ENCODE results near the gene PPM1M.
"Not testable (repeated sequence)": the region's sequence is repeated elsewhere in the genome, so short reads cannot be mapped to it uniquely, and the experiment has no call there.

Gene PPM1M

DNA sequence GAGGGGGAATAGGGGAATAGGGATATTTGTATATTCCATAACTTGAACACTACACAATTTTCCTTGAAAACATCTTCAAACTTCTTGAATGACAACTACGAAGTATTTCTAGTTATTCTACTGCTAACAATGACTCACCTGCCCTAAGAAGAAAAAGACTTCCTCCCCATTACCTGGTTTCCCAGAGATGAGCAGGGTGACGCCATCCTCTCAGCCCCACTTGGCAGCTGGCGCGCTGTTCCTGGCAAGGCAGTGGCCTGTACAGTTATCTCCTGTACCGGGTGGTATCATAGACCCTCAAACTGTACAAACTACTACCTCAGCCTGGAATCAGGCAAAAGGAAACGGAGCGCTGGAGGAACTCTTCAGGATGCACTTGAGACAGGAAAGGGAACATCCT is 22.5 kb downstream of the PPM1M start:
- Histone ChIP-seq H3K9ac (ENCODE audit: low read length) (no peak overlapping the region), H3K9me3 (ENCODE audit: control insufficient read depth, insufficient read depth, low read depth, low read length) (no peaks in the 10 kb centered on the region), H3K27me3 (ENCODE audit: control insufficient read depth, insufficient read depth, low read length) (no peaks in the 10 kb centered on the region), H3K36me3 (ENCODE audit: control insufficient read depth, insufficient read depth, low read length) (peaks cover 88% of the 10 kb centered on the region), H3K4me1 (ENCODE audit: control insufficient read depth, insufficient read depth, low read length) (no peaks in the 10 kb centered on the region), H3K27ac (ENCODE audit: low read depth, low read length) (no peak overlapping the region), H3K4me3 (ENCODE audit: low read depth, low read length) (no peak overlapping the region)

DNA sequence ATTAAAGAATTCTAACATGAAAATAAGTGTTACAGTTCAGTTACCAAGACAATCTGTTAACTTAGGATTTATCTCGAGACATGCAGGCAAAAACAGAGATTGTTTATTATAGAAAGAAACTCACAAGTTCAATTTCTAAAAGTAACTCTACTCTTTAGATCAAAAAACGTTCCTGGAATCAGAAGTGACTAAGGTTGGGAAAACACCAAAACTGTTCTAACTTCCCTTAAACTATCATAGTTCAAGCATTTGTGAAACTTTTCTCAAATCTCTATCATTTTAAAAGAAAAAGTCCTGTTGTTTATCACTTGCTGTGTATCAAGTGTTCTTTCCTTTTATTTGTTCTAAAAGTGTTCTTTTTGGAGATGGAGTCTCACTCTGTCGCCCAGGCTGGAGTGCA is 24.2 kb downstream of the PPM1M start:
- Histone ChIP-seq H3K4me3 (ENCODE audit: low read depth, low read length) (no peak overlapping the region), H3K27me3 (ENCODE audit: control insufficient read depth, insufficient read depth, low read length) (no peaks in the 10 kb centered on the region), H3K9ac (ENCODE audit: low read length) (no peak overlapping the region), H3K9me3 (ENCODE audit: control insufficient read depth, insufficient read depth, low read depth, low read length) (no peaks in the 10 kb centered on the region), H3K27ac (ENCODE audit: low read depth, low read length) (no peak overlapping the region), H3K36me3 (ENCODE audit: control insufficient read depth, insufficient read depth, low read length) (peaks cover 86% of the 10 kb centered on the region), H3K4me1 (ENCODE audit: control insufficient read depth, insufficient read depth, low read length) (no peaks in the 10 kb centered on the region)

DNA sequence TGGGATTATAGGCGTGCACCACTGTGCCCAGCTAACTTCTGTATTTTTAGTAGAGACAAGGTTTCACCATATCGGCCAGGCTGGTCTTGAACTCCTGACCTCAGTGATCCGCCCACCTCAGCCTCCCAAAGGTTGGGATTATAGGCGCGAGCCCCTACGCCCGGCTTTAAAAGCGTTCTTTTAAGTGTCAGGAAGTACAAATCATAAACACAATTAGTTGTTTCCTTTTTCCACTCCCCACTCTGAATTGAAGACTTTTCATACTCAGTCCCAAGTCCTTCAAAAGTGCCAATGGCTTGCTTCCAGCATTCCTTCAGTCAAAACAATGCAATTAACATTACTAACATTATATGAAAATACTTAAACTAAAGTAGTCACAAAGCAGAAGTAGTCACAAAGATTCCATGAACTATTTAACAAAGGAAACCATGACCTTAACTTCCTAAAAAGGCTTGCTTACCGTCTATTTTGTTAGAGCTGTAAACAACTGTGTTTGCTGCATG is 24.7 kb downstream of the PPM1M start:
- no peak overlapping the region for H3K4me3 ChIP-seq (ENCODE audit: low read depth, low read length)
- H3K27me3 ChIP-seq (ENCODE audit: control insufficient read depth, insufficient read depth, low read length) = no peaks in the 10 kb centered on the region
- no peaks in the 10 kb centered on the region for H3K9me3 ChIP-seq (ENCODE audit: control insufficient read depth, insufficient read depth, low read depth, low read length)
- H3K27ac ChIP-seq (ENCODE audit: low read depth, low read length) = no peak overlapping the region
- H3K9ac ChIP-seq (ENCODE audit: low read length) = no peak overlapping the region
- no peaks in the 10 kb centered on the region for H3K4me1 ChIP-seq (ENCODE audit: control insufficient read depth, insufficient read depth, low read length)
- peaks cover 81% of the 10 kb centered on the region for H3K36me3 ChIP-seq (ENCODE audit: control insufficient read depth, insufficient read depth, low read length)

DNA sequence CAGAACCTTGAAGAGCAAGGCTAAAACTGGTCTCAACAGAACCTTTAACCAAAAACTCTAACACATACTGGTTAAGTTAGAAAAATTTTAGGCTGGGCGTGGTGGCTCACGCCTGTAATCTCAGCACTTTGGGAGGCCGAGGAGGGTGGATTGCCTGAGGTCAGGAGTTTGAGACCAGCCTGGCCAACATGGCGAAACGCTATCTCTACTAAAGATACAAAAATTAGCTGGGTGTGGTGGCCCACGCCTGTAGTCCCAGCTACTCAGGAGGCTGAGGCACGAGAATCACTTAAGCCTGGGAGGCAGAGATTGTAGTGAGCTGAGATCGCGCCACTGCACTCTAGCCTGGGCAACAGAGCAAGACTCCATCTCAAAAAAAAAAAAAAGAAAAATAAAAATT is 26.6 kb downstream of the PPM1M start:
- not testable (repeated sequence) for H3K9ac ChIP-seq (ENCODE audit: low read length); H3K4me3 ChIP-seq (ENCODE audit: low read depth, low read length); H3K27me3 ChIP-seq (ENCODE audit: control insufficient read depth, insufficient read depth, low read length); H3K4me1 ChIP-seq (ENCODE audit: control insufficient read depth, insufficient read depth, low read length); H3K27ac ChIP-seq (ENCODE audit: low read depth, low read length); H3K9me3 ChIP-seq (ENCODE audit: control insufficient read depth, insufficient read depth, low read depth, low read length)
- peaks cover 64% of the 10 kb centered on the region for H3K36me3 ChIP-seq (ENCODE audit: control insufficient read depth, insufficient read depth, low read length)

DNA sequence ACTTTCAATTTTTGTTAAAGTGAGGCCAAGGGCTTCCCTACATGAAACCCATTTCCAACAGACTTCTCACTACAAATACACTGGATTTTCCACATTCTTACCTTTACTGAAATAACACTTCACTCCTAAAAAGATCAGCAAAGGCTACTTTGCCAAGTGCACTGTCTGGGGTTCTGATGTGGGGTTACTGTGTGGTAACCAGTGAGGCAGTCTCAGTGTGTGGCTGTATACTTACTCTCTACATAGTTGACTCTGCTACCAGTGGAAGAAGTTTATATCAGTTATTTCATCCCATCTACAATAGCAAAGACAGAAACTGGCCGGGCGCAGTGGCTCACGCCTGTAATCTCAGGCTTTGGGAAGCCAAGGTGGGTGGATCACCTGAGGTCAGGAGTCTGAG is 27.3 kb downstream of the PPM1M start:
- peaks cover 58% of the 10 kb centered on the region for H3K36me3 ChIP-seq (ENCODE audit: control insufficient read depth, insufficient read depth, low read length)
- peaks cover 6% of the 10 kb centered on the region; the same call in 1 of the 2 replicates for H3K4me1 ChIP-seq (ENCODE audit: control insufficient read depth, insufficient read depth, low read length)
- no peaks in the 10 kb centered on the region for H3K27me3 ChIP-seq (ENCODE audit: control insufficient read depth, insufficient read depth, low read length)
- no peaks in the 10 kb centered on the region for H3K9me3 ChIP-seq (ENCODE audit: control insufficient read depth, insufficient read depth, low read depth, low read length)
- H3K4me3 ChIP-seq (ENCODE audit: low read depth, low read length) = no peak overlapping the region
- H3K27ac ChIP-seq (ENCODE audit: low read depth, low read length) = no peak overlapping the region
- H3K9ac ChIP-seq (ENCODE audit: low read length) = no peak overlapping the region

DNA sequence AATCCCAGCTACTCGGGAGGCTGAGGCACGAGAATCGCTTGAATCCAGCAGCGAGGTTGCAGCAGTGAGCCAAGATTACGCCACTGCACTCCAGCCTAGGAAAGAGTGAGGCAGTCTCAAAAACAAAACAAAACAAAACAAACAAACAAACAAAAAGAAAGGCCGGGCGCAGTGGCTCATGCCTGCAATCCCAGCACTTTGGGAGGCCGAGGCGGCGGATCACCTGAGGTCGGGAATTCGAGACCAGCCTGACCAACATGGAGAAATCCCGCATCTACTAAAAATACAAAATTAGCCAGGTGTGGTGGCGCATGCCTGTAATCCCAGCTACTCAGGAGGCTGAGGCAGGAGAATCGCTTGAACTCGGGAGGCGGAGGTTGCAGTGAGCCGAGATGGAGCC is 29.2 kb downstream of the PPM1M start:
- not testable (repeated sequence) for H3K4me3 ChIP-seq (ENCODE audit: low read depth, low read length); H3K27me3 ChIP-seq (ENCODE audit: control insufficient read depth, insufficient read depth, low read length); H3K27ac ChIP-seq (ENCODE audit: low read depth, low read length); H3K9me3 ChIP-seq (ENCODE audit: control insufficient read depth, insufficient read depth, low read depth, low read length); H3K9ac ChIP-seq (ENCODE audit: low read length)
- Histone ChIP-seq H3K4me1 (ENCODE audit: control insufficient read depth, insufficient read depth, low read length) (peaks cover 13% of the 10 kb centered on the region; the same call in 1 of the 2 replicates), H3K36me3 (ENCODE audit: control insufficient read depth, insufficient read depth, low read length) (peaks cover 39% of the 10 kb centered on the region)

DNA sequence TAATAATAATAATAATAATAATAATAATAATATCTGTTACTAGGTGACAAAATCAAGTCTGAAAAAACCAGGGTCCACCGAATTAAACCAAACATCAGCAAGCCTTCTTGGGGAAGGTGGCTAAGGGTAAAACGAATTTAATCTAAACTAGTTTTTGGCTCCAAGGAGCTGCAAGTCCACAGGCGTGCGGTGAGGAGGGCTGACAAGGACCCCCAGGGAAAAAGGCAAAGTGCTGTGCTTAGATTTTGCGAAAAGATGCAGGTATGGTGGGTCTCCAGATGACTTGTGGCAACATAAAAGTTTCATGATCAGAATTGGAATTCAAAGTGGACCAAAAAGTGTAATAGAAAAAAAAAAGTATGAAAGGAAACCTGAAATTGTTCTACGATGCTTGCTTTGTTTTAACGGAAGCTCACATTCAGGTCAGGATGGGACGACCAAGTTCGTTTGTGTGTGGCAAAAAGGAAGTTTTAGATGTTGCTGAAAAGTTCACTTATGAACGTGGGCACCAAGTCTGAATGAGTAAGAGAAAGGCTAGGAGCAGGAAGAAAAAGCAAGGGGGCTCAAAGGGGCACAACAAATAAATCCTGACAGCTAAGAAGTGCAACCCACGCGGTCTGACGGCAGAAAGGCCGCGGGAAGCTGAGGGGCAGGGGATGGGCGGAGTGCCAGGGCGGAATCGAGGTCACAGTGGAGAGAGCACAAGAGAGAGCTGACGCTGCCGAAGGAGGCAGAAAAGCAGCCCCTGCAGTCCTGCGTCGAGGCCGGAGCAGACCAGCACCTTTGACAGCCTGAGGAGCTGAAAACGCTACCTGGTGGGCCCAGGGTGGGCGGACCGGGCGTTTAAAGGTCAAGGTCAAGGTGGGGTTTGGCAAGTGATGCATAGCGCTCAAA is 31.8 kb downstream of the PPM1M start:
- peak overlapping the region; percentile 99 for H3K4me3 ChIP-seq (ENCODE audit: low read depth, low read length)
- no peaks in the 10 kb centered on the region for H3K27me3 ChIP-seq (ENCODE audit: control insufficient read depth, insufficient read depth, low read length)
- H3K27ac ChIP-seq (ENCODE audit: low read depth, low read length) = 0 out of 2 replicates have a peak overlapping the region, but pooled peaks have one; percentile 4
- H3K4me1 ChIP-seq (ENCODE audit: control insufficient read depth, insufficient read depth, low read length) = peaks cover 18% of the 10 kb centered on the region
- H3K36me3 ChIP-seq (ENCODE audit: control insufficient read depth, insufficient read depth, low read length) = peaks cover 20% of the 10 kb centered on the region
- H3K9me3 ChIP-seq (ENCODE audit: control insufficient read depth, insufficient read depth, low read depth, low read length) = no peaks in the 10 kb centered on the region
- peak overlapping the region; percentile 99 for H3K9ac ChIP-seq (ENCODE audit: low read length)

DNA sequence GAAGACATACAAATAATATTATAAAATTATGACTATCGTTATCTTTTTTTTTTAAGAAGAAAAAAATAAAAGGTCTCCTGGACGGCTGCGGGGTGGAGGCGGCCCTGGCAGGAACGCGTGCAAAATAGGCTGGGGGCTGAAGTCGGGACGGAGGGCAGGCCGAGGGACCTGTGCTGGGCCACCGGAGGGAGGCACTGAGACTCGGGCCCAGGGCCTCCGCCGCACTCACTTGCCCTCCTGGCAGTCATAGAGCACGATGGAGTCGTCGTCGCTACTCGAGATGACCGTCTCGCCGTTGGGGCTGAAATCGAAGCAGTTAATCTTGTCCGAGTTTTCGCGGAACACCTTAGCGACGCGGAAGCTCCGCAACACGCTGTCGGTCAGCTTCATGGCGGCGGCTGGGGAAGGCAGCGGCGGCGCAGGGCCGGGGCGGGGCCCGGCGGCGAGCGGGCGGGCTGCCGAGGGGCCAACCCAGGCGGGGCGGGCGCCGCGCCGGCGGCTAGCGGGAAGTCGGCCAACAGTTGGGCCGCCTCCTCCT is 32.5 kb downstream of the PPM1M start:
- Histone ChIP-seq H3K4me1 (ENCODE audit: control insufficient read depth, insufficient read depth, low read length) (peaks cover 18% of the 10 kb centered on the region), H3K36me3 (ENCODE audit: control insufficient read depth, insufficient read depth, low read length) (peaks cover 15% of the 10 kb centered on the region), H3K27ac (ENCODE audit: low read depth, low read length) (peak overlapping the region; percentile 86), H3K9me3 (ENCODE audit: control insufficient read depth, insufficient read depth, low read depth, low read length) (no peaks in the 10 kb centered on the region), H3K9ac (ENCODE audit: low read length) (peak overlapping the region; percentile 99), H3K4me3 (ENCODE audit: low read depth, low read length) (peak overlapping the region; percentile 99), H3K27me3 (ENCODE audit: control insufficient read depth, insufficient read depth, low read length) (no peaks in the 10 kb centered on the region)

DNA sequence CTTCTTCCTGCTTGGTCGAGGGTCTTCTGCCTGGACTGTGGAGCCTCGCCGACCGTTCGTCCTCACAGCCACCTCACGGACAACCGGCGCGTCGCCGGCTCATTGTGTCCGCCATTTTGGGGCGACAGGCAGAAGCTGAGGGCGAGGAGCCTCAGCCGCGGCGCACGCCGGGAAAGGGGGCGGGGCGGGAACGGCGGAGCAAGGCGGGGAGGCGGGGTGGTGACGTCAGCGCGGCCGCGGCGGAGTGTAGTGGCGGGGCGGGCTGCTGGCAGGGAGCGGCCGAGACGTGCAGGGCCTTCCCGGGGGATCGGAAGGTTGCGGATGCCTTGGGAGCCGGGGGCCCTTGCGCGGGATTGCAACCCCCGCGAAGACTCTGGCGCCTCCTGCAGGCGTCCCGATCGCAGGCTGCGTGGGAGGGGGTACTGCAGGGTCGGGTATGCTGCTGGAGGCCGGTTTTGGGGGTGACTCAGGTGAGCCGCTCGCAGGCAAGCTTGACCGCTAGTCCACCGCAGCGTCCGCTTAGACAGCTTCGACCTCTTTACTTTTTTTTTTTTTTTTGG is 33.0 kb downstream of the PPM1M start, which contains the start of gene WDR82:
TSS of gene WDR82 (minus strand) at position 140 of the 560 bp plus-strand sequence. CDS start 288 bp downstream, outside the sequence.
- Histone ChIP-seq H3K9me3 (ENCODE audit: control insufficient read depth, insufficient read depth, low read depth, low read length) (no peaks in the 10 kb centered on the region), H3K27me3 (ENCODE audit: control insufficient read depth, insufficient read depth, low read length) (no peaks in the 10 kb centered on the region), H3K27ac (ENCODE audit: low read depth, low read length) (peak within 1 kb of the TSS; percentile 86), H3K36me3 (ENCODE audit: control insufficient read depth, insufficient read depth, low read length) (peaks cover 11% of the 10 kb centered on the region), H3K4me1 (ENCODE audit: control insufficient read depth, insufficient read depth, low read length) (peaks cover 18% of the 10 kb centered on the region), H3K4me3 (ENCODE audit: low read depth, low read length) (peak within 1 kb of the TSS; percentile 99), H3K9ac (ENCODE audit: low read length) (peak within 1 kb of the TSS; percentile 99)

DNA sequence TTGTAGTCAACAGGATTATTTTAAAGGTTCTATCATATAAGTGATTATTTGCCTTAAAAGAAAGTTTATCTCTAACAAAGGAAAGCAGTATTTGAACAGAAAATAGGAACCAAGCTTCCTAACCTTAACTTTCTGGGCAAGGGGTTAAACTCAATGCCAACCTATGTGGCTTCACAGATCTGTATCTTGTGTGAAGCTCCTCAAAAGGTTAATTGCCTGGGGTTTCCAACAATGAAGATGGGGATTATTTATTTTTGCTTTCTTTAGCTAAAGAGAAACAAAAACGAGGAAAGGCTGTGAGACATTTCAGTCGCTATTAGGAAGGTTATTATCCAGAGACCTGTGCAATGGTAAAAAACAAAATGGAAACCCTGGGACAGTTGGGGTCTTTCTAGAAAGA is 34.0 kb downstream of the PPM1M start:
- H3K27me3 ChIP-seq (ENCODE audit: control insufficient read depth, insufficient read depth, low read length) = no peaks in the 10 kb centered on the region
- H3K9ac ChIP-seq (ENCODE audit: low read length) = peak overlapping the region; percentile 86
- peaks cover 18% of the 10 kb centered on the region for H3K4me1 ChIP-seq (ENCODE audit: control insufficient read depth, insufficient read depth, low read length)
- peaks cover under 1% of the 10 kb centered on the region; the same call in 1 of the 2 replicates for H3K36me3 ChIP-seq (ENCODE audit: control insufficient read depth, insufficient read depth, low read length)
- 0 out of 2 replicates have a peak overlapping the region, but pooled peaks have one; percentile 55 for H3K27ac ChIP-seq (ENCODE audit: low read depth, low read length)
- H3K9me3 ChIP-seq (ENCODE audit: control insufficient read depth, insufficient read depth, low read depth, low read length) = no peaks in the 10 kb centered on the region
- peak overlapping the region; percentile 99 for H3K4me3 ChIP-seq (ENCODE audit: low read depth, low read length)

DNA sequence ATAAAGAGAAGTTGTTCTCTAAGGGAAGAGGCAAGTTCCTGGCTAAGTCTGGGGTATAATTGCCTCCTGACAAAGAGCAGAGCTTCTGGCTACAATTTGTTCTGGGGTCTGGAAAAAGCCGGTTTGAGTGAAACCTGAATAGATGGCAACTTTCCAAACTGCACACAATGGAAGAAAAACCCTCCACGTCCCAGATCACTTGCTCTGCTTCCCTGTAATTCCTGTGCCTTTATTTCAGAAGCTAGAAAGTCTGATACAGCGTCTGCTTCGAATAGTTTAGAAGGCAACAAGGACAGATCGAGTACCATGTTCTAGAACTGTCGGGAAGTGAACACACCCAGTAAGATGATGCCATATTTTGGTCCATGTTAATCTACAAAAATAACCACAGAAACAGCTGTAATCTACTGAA is 34.5 kb downstream of the PPM1M start:
- Histone ChIP-seq H3K27ac (ENCODE audit: low read depth, low read length) (peak overlapping the region; percentile 55; the same call in 1 of the 2 replicates), H3K4me1 (ENCODE audit: control insufficient read depth, insufficient read depth, low read length) (peaks cover 18% of the 10 kb centered on the region), H3K27me3 (ENCODE audit: control insufficient read depth, insufficient read depth, low read length) (no peaks in the 10 kb centered on the region), H3K9me3 (ENCODE audit: control insufficient read depth, insufficient read depth, low read depth, low read length) (no peaks in the 10 kb centered on the region), H3K4me3 (ENCODE audit: low read depth, low read length) (no peak overlapping the region), H3K9ac (ENCODE audit: low read length) (no peak overlapping the region), H3K36me3 (ENCODE audit: control insufficient read depth, insufficient read depth, low read length) (no peaks in the 10 kb centered on the region; the same call in 1 of the 2 replicates)
